GM21528 (cell line): ENCODE data around the gene PLEKHO2.

ENCODE experiments used
- ATAC-seq: cut with Tn5 transposase; IDR thresholded peaks from one replicate; pipeline ENCODE4 v1.9.1; 2021; ENCODE audit warnings: mild to moderate bottlenecking, moderate library complexity; ENCODE audit not compliant: unreplicated experiment, low FRiP score

The PLEKHO2 gene

GRCh38 chr15:64855205-64855975, 13.7 kb downstream of the PLEKHO2 start:
- no peak for ATAC-seq

DNA sequence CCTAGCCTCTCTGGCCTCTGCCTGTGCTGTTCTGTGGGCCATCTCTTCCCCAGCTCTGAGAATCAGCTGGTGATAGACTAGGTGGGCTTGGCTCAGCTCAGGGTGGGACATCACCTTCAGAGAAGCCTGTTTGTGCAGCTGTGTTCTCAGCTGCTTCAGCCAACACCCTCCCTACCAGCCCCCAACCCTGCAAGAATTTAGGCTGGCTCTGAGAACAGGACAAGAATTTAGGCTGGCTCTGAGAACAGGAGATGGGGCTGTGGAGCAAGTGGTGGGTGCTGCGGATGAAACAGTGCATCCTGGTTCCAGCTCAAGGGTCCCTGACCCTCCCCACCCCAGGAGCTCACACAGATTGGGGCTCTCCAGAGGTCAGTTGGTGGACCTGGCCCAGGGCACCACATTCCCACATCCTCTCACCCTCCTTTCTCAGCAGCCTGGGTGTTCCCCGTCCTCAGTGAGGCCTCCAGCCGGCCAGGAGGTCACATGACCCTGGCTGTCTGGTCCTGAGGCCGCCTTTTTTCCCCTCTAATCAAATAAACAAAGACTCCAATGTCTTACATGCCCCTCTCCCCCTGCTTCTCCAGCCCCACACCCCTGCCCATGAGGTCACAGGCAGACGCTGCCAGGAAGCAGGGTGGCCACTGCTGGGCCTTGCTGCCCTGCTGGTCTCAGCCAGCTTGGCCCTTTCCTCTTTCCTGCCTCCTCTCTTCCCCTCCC, 14.9 kb downstream of the PLEKHO2 start:
- no peak for ATAC-seq

DNA sequence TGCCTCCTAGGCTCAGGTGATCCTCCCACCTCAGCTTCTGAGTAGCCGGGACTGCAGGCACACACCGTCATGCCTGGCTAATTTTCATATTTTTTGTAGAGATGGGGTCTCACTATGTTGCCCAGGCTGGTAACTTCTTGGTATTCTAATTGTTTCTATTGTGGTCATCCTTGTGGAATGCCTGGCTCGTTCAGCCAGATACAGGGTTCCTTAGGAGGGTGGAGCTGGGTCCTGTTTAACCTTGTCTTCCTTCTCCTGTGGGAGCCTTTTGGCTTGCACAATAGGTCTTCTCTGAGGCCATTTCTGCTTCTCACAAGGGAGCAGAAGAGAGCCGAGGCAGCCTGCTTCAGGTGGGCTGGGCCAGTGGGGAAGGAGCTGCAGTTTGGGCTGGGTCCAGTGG, 15.7 kb downstream of the PLEKHO2 start:
- no peak for ATAC-seq

DNA sequence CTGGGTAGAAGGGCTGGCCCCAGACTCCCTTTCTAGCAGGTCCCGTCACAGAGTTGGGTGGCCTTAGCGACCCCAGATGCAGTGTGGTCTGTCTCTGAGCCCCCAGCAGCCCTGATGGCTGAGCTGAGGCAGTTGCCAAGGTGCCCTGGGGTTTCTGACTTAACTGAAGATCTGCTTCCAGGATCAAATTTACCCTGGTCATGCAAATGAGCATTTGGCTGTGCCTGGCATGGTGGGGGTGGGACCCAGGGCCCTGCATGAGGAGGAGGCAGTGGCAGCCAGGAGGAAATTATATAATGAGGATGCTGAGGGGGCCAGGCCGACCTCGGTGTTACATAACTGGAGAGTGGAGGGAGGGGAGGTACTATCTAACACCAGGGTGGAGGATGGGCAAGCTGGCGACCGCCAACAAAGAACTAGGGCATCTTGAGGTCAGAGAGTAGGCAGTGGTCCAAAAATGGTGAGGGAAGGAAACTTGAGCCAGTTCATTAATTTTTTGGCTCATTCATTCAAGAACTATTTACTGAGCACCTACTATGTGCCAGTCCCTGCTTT, 16.4 kb downstream of the PLEKHO2 start:
- no peak for ATAC-seq

- no peak for ATAC-seq
These were observed 17.5 kb downstream of the PLEKHO2 start for GRCh38 chr15:64859226-64859625.

DNA sequence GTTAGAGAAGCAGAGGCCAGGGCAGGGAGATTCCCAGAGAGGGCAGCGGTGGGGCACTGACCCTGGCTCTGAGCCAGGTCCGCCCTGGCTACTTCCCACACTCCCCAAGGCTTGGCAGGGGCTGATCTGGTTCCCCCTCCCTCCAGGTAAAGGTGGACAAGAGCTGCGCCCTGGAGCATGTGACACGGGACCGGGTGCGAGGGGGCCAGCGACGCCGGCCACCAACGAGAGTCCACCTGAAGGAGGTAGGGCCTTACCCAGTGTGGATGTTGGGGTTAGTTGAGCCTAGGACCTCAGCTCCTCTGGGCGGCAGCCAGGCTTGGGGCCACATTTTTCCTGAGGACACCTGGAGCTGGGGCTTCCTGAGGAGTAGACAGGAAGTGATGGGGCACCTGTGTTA, 19.6 kb downstream of the PLEKHO2 start:
- no peak for ATAC-seq

DNA sequence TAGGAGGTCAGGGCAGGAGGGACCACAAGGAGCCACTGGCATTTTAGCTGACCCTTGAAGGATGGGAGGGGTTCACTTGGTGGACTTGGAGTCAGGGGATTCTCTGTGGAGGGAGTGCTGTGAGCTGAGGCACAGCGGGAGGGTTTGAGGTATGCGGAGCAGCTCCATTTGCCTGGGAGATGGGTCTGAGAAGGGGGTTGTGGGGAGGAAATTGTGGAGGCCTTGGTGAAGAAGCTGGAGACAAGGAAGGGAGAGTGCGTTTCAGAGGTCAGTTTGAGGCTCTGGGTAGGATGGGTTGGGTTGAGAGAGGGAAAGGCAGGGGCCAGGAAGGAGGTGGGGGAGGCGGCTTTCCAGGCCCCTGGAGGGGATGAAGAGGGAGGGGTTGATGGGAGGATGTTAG, 20.2 kb downstream of the PLEKHO2 start:
- ATAC-seq, result no peak

DNA sequence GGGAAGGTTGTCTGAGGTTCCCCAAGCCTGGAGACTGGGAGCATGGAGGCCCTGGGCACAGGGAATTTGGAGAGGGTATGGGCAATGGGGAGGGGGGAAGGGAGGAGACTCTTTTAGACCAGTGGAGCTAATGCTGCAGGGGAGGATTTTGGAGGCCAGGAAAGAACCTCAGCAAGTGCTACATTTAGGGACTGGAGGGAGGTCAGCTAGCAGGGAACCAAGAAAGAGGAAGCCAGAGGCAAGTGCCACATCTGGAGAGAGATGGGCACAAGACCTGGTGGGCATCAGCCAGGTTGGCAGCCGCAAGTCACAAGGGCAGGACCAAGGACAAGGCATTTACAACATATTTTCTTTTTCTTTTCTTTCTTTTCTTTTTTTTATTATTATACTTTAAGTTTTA, 20.7 kb downstream of the PLEKHO2 start:
- no peak for ATAC-seq

GRCh38 chr15:64864068-64864467, 22.4 kb downstream of the PLEKHO2 start:
- ATAC-seq, result no peak

DNA sequence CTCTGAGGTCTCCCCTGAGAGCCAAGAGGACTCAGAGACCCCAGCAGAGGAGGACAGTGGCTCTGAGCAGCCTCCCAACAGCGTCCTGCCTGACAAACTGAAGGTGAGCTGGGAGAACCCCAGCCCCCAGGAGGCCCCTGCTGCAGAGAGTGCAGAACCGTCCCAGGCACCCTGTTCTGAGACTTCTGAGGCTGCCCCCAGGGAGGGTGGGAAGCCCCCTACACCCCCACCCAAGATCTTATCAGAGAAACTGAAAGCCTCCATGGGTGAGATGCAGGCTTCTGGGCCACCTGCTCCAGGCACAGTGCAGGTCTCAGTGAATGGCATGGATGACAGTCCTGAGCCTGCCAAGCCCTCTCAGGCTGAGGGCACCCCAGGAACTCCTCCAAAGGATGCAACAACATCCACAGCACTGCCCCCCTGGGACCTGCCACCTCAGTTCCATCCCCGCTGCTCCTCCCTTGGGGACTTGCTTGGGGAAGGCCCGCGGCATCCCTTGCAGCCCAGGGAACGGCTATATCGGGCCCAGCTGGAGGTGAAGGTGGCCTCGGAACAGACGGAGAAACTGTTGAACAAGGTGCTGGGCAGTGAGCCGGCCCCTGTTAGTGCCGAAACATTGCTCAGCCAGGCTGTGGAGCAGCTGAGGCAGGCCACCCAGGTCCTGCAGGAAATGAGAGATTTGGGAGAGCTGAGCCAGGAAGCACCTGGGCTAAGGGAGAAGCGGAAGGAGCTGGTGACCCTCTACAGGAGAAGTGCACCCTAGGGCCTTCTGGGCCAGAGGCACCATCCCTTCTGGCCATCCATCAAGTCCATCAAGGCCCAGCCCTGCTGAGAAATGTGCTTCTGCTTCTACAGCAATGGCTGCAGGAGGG, 23.6 kb downstream of the PLEKHO2 start:
- ATAC-seq, result no peak

GRCh38 chr15:64865998-64866520, 24.3 kb downstream of the PLEKHO2 start:
- no peak for ATAC-seq

DNA sequence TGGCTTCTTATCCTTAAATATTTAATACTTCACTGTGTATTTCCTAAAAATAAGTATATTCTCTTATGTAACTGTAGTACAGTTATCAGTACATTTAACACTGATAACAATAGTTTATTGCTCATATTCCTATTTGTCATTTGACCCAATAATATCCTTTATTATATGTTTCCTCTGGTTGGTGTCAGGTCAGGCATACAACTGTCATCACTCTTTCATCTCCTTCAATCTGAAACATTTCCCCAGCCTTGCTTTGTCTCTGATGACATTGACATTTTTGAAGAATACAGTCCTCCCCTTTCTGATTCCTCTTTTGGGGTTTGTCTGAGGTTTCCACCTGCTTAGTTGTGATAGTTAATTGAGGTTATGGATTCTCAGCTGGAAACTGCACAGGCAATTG, 27.8 kb downstream of the PLEKHO2 start:
- no peak for ATAC-seq

DNA sequence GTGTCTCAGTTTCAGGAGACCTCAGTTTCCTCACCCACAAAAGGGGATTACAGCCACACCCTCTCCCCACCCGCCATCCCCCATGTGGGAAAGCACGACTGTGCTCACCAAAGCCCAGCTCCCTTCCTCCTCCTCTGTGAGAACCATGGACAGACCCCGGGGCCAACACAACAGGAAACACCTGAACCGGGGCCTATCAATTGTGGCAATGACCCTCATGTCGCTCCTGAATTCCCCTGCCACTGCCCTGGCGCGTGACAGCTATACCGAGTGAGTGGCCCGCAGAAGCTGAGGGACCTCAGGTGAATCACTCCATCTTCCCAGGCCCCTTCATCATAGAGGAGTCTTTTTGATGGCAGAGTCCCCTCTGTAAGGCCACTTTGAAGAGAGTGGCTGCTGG, 28.6 kb downstream of the PLEKHO2 start:
- ATAC-seq, result no peak

DNA sequence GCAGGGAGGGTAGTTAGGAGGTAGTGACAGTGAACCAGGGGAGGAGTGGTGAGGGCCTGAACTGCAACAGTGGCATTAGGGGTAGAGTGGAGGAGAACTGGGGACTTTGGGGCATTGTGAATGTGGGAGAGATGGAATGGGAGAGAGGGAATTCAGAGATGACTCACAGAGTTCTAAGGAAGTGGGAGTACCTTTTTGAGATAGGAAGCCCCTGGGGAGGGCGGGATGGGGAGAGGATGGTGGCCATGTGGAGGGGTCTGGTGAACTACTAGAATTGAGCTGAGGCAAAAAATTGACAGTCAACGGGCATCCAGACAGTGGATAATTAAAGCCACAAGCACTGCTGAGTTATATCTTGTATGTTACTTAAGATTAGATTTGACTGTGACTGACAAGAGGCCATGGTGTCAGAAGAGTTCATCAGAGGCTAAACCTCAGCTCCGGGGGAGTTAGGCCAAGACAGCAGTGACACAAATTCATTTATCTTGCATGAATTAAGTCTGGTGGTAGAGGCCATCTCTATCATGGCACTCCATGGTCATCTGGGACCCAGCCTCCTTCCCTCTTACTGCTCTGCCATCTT, 34.0 kb downstream of the PLEKHO2 start:
- no peak for ATAC-seq

- ATAC-seq, result no peak
These were observed 35.7 kb downstream of the PLEKHO2 start for GRCh38 chr15:64877435-64877834.

DNA sequence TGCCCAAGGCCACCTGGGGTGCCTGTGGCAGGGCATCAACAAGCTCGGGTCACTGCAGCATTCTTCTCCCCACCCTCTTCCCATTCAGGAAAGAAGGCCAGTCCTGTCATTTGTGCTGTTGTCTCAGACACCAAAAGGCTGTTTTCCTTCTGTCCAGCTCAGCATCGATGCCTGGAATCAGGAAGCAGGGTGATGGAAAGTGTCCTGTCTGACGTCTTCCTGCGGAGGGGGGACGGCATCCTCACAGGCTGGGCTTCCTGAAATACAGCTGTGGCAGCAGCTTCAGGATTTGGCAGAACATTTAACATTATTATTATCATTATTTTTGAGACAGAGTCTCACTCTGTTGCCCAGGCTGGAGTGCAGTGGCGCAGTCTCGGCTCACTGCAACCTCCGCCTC, 37.0 kb downstream of the PLEKHO2 start:
- ATAC-seq, result no peak

DNA sequence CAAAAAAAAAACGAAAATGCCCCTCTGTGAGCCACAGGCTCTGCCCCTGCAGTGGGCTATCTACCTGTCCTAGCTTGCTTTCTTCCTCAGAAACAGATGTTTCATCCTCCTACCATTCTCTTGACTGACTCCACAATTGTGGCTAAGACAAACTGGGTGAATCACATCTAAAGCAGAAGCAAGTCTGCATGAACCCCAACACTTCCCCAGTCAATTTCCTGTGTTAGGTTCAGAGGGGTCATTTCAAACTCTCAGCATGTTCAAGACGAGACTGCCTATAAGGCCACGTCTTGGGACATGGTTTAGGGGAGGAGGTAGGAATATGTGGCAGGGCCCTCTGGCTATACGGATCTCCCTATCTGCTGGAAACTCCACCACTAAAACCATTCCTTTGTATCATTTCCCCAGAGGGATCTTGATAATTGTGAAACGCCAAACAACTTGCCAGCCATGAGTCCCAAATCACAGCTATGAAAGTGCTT, 41.4 kb downstream of the PLEKHO2 start:
- ATAC-seq, result peak; percentile 56

DNA sequence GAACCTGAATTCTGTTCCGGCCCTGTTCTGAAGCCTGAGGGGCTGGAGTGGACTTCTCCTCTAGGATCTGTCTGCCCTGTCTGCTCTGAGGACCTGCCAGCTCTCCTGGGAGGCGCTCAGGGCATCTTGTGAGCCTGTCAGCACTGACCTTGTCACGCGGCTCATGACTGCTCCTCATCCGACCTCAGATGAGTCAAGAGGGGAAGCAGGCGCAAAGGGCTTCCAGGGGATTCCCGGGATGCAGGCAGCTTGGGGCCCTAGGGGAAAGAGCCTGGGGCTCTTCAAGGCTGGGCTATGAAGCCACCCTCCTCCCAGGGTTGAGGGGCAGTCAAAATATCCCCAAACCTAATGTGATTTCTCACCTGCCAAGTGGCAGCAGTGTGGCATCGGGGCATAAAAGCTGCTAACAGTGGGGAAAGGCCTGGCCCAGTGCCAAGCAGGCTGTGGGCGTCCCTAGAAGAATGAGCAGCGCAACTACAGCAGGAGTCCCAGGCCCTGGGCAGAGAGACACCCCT, 42.3 kb downstream of the PLEKHO2 start:
- no peak for ATAC-seq

DNA sequence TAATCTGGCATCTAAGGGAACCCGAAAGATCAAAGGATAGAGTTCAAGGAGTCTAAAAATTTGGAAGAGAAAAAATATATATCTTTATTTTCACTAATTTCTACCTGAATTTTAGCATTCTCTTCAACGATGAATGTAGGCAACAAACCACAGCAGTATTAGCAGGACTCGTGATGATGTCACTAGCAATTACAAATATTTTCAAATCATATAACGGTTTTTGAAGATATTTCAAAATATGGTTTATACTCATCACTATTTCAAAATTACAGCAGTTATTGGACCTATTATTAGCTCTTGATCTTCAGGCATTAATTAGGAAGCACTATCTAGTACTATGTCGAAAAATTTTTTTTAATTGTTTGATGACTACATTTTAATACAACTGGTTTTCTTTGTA, 43.0 kb downstream of the PLEKHO2 start:
- ATAC-seq, result no peak

DNA sequence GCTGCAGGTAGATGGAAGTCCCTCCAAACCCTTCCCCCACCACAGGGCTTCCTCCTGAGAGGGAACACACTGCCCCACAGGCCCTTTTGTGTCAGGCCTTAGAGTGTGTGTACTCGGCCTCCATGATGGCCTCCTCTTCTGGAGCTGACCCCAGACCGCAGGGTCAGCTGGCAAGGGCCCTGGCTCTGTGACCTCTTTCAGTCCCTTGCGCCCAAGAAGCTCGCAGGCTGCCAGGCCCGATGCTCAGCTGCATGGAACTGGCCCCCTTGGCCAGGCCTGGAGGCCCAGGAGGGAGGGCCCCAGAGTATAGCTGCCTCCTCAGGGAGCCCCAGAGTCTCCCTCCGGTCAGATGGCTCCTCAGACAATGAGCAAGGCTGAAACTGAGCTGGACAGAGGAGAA, 46.6 kb downstream of the PLEKHO2 start:
- no peak for ATAC-seq
